Esophagus muscularis mucosa (tissue), 4 donors: ENCODE measurements around the gene TUBB2B. TPM values are rescaled to one million over a fixed set of nuclear protein-coding genes. Genes with fewer than 3 reads are reported as not detected.

Source experiments
- DNase-seq: peaks from one replicate; pipeline ENCODE4 v3.0.0-alpha.2; 2017; ENCODE audit errors: extremely low spot score
- H3K27ac ChIP-seq, 4 donors: fragments of 200-600 bp; sonication (generic); replicated peaks in 1 of 4; 1 replicate in 3 of 4; 2 replicates in 1 of 4; pipeline ENCODE4 v1.5.1; 2016 to 2019; ENCODE audit warnings: mild to moderate bottlenecking in 1 of 4
- H3K27me3 ChIP-seq, 4 donors: fragments of 200-600 bp; sonication (generic); one replicate each; pipeline versions ENCODE4 v1.5.1 to v1.6.0; 2016 to 2019
- H3K36me3 ChIP-seq, 4 donors: fragments of 200-600 bp; sonication (generic); one replicate each; pipeline ENCODE4 v1.5.1; 2016 to 2019
- H3K4me1 ChIP-seq, 4 donors: fragments of 200-600 bp; sonication (generic); one replicate each; pipeline ENCODE4 v1.5.1; 2016 to 2019
- H3K4me3 ChIP-seq, 4 donors: fragments of 200-600 bp; sonication (generic); 1 replicate in 2 of 4; 2 replicates in 2 of 4; pipeline ENCODE4 v1.5.1; 2016 to 2019; ENCODE audit warnings: mild to moderate bottlenecking in 4 of 4, moderate library complexity in 1 of 4
- H3K9me3 ChIP-seq, 4 donors: fragments of 200-600 bp; sonication (generic); 1 replicate in 3 of 4; 2 replicates in 1 of 4; pipeline ENCODE4 v1.5.1; 2016 to 2019
- CTCF ChIP-seq, 3 experiments: fragments of 200-600 bp in 2 of 3; fragments of 450-650 bp in 1 of 3; sonication (generic) in 2 of 3; IDR thresholded peaks; one replicate each; pipeline ENCODE4 v1.5.1; 2017 to 2019; ENCODE audit warnings: antibody characterized with exemption in 3 of 3, mild to moderate bottlenecking in 2 of 3, moderate library complexity in 1 of 3
- EP300 ChIP-seq: sonication (generic); formaldehyde crosslinking; IDR thresholded peaks from one replicate; pipeline ENCODE4 v1.6.1; 2017; ENCODE audit warnings: antibody characterized with exemption
- POLR2A ChIP-seq: fragments of 450-650 bp; IDR thresholded peaks from one replicate; pipeline ENCODE4 v1.6.1; 2017; ENCODE audit warnings: antibody characterized with exemption, moderate library complexity, mild to moderate bottlenecking, low read depth
- POLR2AphosphoS5 ChIP-seq, 2 donors: sonication (generic); formaldehyde crosslinking; IDR thresholded peaks; one replicate each; pipeline ENCODE4 v1.6.1; 2017; ENCODE audit warnings: antibody characterized with exemption in 2 of 2
- WGBS: methylation state at CpG from one replicate; pipeline ENCODE4 v1.1.5; 2018; 5-methylcytosine and 5-hydroxymethylcytosine counted together
- intact Hi-C: fragments of 100-400 bp; cut with DNase I; formaldehyde crosslinking; loops from one replicate; pipeline ENCODE4 v1.15.1; 2023
- total RNA-seq, 4 donors: library from RNA; depleted of rRNA; stranded (reverse); fragments of >200 nt; gene quantifications; one replicate each; pipeline versions ENCODE4 v1.1.0 to v1.2.1, GENCODE V29; 2016

Gene TUBB2B
- 10 to 100 TPM; 12.0 to 35.8 (median 20.9) TPM for total RNA-seq

DNA sequence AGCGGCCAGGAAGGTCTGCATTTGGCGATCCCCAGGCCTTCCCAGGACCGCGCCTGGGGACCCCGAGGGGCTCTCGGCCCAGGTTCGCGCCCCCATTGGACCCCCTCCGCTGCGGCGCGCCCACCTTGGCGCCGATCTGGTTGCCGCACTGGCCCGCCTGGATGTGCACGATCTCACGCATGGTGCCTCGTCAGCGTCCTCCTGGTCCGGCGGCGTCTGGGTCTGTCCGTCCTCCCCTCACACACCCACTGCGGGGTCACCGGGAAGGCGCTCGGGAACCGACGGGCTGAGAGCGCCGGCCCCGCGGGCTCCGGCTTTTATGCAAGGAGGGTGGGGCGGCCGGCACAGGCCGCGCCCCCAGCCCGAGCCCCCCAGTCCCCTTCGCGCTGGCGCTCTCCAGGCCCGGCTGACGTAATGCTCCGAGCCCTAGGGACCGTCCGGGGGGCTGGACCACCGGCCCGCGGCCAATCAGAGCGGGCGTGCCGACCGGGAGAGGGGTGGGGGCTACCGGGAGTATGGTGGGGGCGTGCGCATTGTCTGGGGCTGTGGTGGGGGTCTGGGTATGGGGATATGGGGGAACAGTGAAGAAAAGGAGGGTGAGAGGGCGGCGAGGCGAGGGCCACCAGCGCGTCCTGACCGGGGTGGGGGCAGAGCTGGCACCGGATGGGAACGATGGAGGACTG is at the start of gene TUBB2B:
Gene TUBB2B, minus strand, starts transcription at position 291 of the 683 bp plus-strand sequence. Its CDS starts 110 bp downstream, at position 181.
- intact Hi-C loops = no loop called here
- peak within 1 kb of the TSS in 2 of 4 donors; percentile 24 to 53 for H3K27ac ChIP-seq
- no peak for TF ChIP-seq POLR2A
- TF ChIP-seq CTCF (IDR thresholded peaks at IDR 0.05) = no peak
- no peak for TF ChIP-seq POLR2AphosphoS5 (IDR thresholded peaks at IDR 0.05)
- TF ChIP-seq EP300 = no peak
- no peak for DNase-seq
- peaks cover 0 to 55% (median 17%) of the 10 kb centered on the region in 4 donors for H3K27me3 ChIP-seq
- no peaks in the 10 kb centered on the region for H3K36me3 ChIP-seq
- peak within 1 kb of the TSS; percentile 54 to 67 (median 56) for H3K4me3 ChIP-seq
- no peaks in the 10 kb centered on the region for H3K9me3 ChIP-seq
- H3K4me1 ChIP-seq = peaks cover 41 to 61% (median 60%) of the 10 kb centered on the region in 4 donors
- WGBS = 3% methylated on average over 21 of the region's 66 CpGs

- Histone ChIP-seq H3K9me3 (no peaks in the 10 kb centered on the region), H3K27ac (no peak overlapping the region), H3K36me3 (peaks cover 5 to 24% (median 16%) of the 10 kb centered on the region in 4 donors), H3K27me3 (no peaks in the 10 kb centered on the region), H3K4me3 (no peak overlapping the region), H3K4me1 (peaks cover 15 to 23% (median 21%) of the 10 kb centered on the region in 4 donors)
- no peak for TF ChIP-seq POLR2A
- TF ChIP-seq POLR2AphosphoS5 (IDR thresholded peaks at IDR 0.05) = no peak
- no peak for TF ChIP-seq EP300
- TF ChIP-seq CTCF (IDR thresholded peaks at IDR 0.05) = no peak
- intact Hi-C loops = loop anchor here (5.0 to 10.0 kb wide), 3 partner anchors 568 to 715 kb away; partner anchors contain the start of gene FAM50B
- WGBS = 76% methylated on average over 10 of the region's 12 CpGs
- DNase-seq = no peak
Measured at GRCh38 chr6:3277251-3277650, 49.8 kb upstream of the TUBB2B start.

DNA sequence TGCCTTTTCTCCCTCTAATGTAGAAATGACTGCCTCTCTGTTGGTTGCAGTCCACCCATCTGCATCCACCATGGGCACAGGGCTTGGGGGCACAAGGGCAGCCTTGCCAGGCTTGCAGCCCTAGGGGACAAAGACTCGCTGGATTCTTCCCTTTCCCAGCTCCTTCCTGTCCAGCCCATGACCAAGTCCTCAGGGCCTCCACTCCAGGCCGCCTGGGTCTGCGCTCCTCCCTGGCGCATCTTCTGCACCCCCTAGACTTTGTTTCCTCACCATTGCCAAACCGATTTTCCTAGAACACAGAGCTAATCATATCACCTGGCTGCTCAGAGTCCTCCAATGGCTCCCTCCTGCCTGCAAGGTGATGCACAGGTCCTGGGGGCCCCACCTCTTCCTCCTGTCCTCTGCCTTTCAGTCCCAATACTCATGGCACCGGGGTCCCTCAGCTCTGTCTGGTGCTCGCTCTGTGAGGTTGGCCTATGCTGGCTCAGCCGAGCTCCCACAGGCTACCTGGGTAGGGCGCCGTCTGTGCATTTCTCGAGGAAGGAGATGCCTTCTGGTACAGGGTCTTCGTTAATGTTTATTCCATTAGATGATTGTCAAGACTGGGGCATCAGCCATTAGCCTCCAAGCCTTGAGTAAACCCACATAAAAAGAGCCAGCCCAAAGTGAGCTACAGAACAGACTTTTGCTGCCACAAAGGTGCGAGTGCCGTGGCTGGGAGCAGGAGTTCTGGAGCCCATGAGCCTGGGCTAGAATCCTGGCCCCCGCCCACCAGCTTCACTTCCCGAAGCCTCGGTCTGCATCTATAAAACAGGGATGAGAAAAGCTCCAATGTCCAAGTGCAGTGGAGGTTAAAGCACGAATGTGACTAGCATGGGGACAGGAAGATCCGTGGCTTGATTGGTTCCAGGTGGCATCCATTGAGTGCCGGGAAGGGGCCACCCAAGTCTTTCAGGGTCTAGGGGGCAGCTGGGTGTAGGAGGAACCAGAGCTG is 49.0 kb upstream of the TUBB2B start:
- no peak overlapping the region for H3K27ac ChIP-seq
- no peaks in the 10 kb centered on the region for H3K27me3 ChIP-seq
- H3K4me3 ChIP-seq = no peak overlapping the region
- no peak for TF ChIP-seq CTCF (IDR thresholded peaks at IDR 0.05)
- no peak for TF ChIP-seq POLR2A
- TF ChIP-seq POLR2AphosphoS5 (IDR thresholded peaks at IDR 0.05) = no peak
- TF ChIP-seq EP300 = no peak
- intact Hi-C loops = loop anchor here (5.0 to 10.0 kb wide), 3 partner anchors 568 to 716 kb away; partner anchors contain the start of gene FAM50B
- no peak for DNase-seq
- peaks cover 7 to 16% (median 13%) of the 10 kb centered on the region in 4 donors for H3K4me1 ChIP-seq
- WGBS = 79% methylated on average over 15 of the region's 20 CpGs
- H3K9me3 ChIP-seq = no peaks in the 10 kb centered on the region
- peaks cover 13 to 32% (median 24%) of the 10 kb centered on the region in 4 donors for H3K36me3 ChIP-seq

GRCh38 chr6:3273707-3274521 is 46.5 kb upstream of the TUBB2B start:
- WGBS = 70% methylated on average over 9 of the region's 9 CpGs
- no peak for DNase-seq
- intact Hi-C loops = loop anchor here (10.0 kb wide), 2 partner anchors 571 to 661 kb away; partner anchors contain the start of gene FAM50B
- H3K36me3 ChIP-seq = peaks cover 31 to 58% (median 49%) of the 10 kb centered on the region in 4 donors
- no peak overlapping the region for H3K27ac ChIP-seq
- H3K27me3 ChIP-seq = no peaks in the 10 kb centered on the region
- TF ChIP-seq POLR2AphosphoS5 (IDR thresholded peaks at IDR 0.05) (no peak), POLR2A (no peak), EP300 (no peak), CTCF (IDR thresholded peaks at IDR 0.05) (no peak)
- no peaks in the 10 kb centered on the region for H3K4me1 ChIP-seq
- H3K9me3 ChIP-seq = no peaks in the 10 kb centered on the region
- H3K4me3 ChIP-seq = no peak overlapping the region
